ENCODE measurements around the gene ACVR2A. TPM values are rescaled to one million over a fixed set of nuclear protein-coding genes. Genes with fewer than 3 reads are reported as not detected.

Gene ACVR2A
- polyA plus RNA-seq, 1 of the 3 experiments (the other 2 are of a cell fraction) = 1.6 TPM

DNA sequence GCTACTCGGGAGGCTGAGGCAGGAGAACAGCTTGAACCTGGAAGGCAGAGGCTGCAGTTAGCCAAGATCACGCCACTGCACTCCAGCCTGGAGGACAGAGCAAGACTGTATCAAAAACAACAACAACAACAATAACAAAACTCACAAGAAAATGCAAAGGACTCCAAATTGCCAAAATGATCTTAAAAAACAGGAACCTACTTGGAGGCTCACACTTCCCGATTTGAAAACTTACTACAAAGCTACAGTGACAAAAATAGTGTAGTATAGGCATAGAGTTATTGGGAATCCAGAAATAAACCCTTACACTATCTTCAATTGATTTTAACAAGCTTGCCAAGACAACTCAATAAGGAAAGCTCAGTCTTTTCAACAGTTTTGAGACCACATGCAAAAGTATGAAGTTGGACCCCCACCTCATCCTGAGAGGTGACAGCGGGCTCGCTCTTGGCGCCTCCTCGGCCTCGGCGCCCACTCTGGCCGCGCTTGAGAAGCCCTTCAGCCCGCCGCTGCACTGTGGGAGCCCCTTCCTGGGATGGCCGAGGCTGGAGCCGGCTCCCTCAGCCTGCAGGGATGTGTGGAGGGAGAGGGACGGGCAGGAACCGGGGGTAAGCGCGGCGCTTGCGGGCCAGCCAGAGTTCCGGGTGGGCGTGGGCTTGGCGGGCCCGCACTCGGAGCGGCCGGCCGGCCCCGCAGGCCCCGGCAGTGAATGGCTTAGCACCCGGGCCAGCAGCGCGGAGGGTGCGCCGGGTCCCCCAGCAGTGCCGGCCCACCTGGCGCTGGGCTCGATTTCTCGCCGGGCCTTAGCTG is 18.3 kb upstream of the ACVR2A start:
- no peaks in the 10 kb centered on the region for H3K4me1 ChIP-seq (ENCODE audit: control insufficient read depth in 1 of 2, insufficient read depth in 2 of 2, low read depth in 1 of 2, low read length in 1 of 2)
- CTCF ChIA-PET = no interaction called here
- no peaks in the 10 kb centered on the region for H3K27me3 ChIP-seq (ENCODE audit: insufficient read depth)
- POLR2A ChIA-PET = interaction anchor here (1.7 kb wide), 1 partner anchor 17 kb away, joined by 7 read pairs; no protein-coding TSS in a partner anchor
- no peak overlapping the region for H3K9ac ChIP-seq
- no peak overlapping the region for H2AFZ ChIP-seq (ENCODE audit: low read depth)
- no peaks in the 10 kb centered on the region for H3K36me3 ChIP-seq (replicated peaks in 1 of 2; ENCODE audit: control insufficient read depth in 1 of 2, insufficient read depth in 2 of 2, low read length in 1 of 2)
- no peak for TF ChIP-seq NFIC (IDR thresholded peaks at IDR 0.05; ENCODE audit: borderline replicate concordance)
- TF ChIP-seq SMC3 (IDR thresholded peaks at IDR 0.05; ENCODE audit: low read depth, low read length) = no peak
- no peak for TF ChIP-seq ELF1 (IDR thresholded peaks at IDR 0.05)
- no peak for TF ChIP-seq JUND (IDR thresholded peaks at IDR 0.05)
- TF ChIP-seq, protein P1, sequence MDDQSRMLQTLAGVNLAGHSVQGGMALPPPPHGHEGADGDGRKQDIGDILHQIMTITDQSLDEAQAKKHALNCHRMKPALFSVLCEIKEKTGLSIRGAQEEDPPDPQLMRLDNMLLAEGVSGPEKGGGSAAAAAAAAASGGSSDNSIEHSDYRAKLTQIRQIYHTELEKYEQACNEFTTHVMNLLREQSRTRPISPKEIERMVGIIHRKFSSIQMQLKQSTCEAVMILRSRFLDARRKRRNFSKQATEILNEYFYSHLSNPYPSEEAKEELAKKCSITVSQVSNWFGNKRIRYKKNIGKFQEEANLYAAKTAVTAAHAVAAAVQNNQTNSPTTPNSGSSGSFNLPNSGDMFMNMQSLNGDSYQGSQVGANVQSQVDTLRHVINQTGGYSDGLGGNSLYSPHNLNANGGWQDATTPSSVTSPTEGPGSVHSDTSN (IDR thresholded peaks at IDR 0.05) = no peak
- no peak for TF ChIP-seq TEAD4 (IDR thresholded peaks at IDR 0.05; ENCODE audit: borderline replicate concordance, insufficient read depth)
- no peak for TF ChIP-seq RFX5 (IDR thresholded peaks at IDR 0.05; ENCODE audit: low read length)
- no peak for TF ChIP-seq TAF1 (IDR thresholded peaks at IDR 0.05; ENCODE audit: borderline replicate concordance, low read depth, low read length)
- no peak for TF ChIP-seq ZBTB33 (IDR thresholded peaks at IDR 0.05; ENCODE audit: borderline replicate concordance, low read depth)
- no peak for TF ChIP-seq CTCF (IDR thresholded peaks at IDR 0.05)
- no peak for TF ChIP-seq CHD2 (IDR thresholded peaks at IDR 0.05; ENCODE audit: low read length, partially characterized antibody)
- no peak for TF ChIP-seq FOXJ3 (CRISPR knock-in tag; IDR thresholded peaks at IDR 0.05)
- no peak for TF ChIP-seq SIN3A (IDR thresholded peaks at IDR 0.05; ENCODE audit: borderline replicate concordance, low read depth, low read length)
- no peak for TF ChIP-seq RAD21 (IDR thresholded peaks at IDR 0.05; ENCODE audit: low read length)
- no peak for TF ChIP-seq RCOR1 (IDR thresholded peaks at IDR 0.05; ENCODE audit: low read length)
- H4K20me1 ChIP-seq (ENCODE audit: insufficient read depth) = no peaks in the 10 kb centered on the region
- H3K4me3 ChIP-seq (ENCODE audit: low read depth in 2 of 2, low read length in 1 of 2) = no peak overlapping the region
- no peaks in the 10 kb centered on the region; the same call in 1 of the 2 replicates for H3K9me3 ChIP-seq
- H3K27ac ChIP-seq (ENCODE audit: low read depth in 2 of 2, low read length in 1 of 2) = no peak overlapping the region
- H3K9me2 ChIP-seq = no peaks in the 10 kb centered on the region
- no peaks in the 10 kb centered on the region for H3K79me2 ChIP-seq (ENCODE audit: insufficient read depth)
- no peaks in the 10 kb centered on the region for H3F3A ChIP-seq (replicated peaks; ENCODE audit: insufficient read depth)
- no peak overlapping the region for H3K4me2 ChIP-seq
- 83% methylated on average over 30 of the region's 41 CpGs for WGBS (ENCODE audit: low lambda C conversion rate)
- no peak for DNase-seq

All from SK-N-SH (cell line).